ENCODE results near the gene PTPRF. TPM values are rescaled to one million over a fixed set of nuclear protein-coding genes. Genes with fewer than 3 reads are reported as not detected.
A peak's percentile ranks its signal among the peaks of the same experiment; 100 is the strongest.

Gene PTPRF
- total RNA-seq, 4 donors from 2014 or later: 33.8 to 84.2 (median 53.7) TPM

DNA sequence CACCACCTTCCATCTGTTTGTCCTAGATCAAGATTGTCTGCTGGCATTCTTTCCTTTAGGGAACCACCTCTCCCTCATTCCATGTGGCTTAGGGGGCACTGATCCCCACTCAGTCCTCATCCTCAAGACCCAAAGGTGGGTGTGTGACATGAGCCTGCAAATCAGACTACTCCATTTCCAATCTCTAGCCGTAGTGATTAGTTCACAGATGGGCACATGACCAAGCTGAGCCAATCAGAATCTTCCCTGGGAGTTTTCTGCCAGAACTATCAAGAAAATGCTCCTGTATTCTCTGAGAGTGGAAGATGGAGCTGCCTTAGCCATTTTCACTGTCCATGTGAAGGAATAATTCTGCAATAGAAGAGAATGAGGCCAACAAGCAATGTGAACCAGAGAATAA, 19.3 kb upstream of the PTPRF start:
- Histone ChIP-seq H3K4me3 (no peak overlapping the region), H3K9me3 (no peaks in the 10 kb centered on the region), H3K4me1 (no peaks in the 10 kb centered on the region), H3K27me3 (peaks cover 0 to 6% (median 0%) of the 10 kb centered on the region in 4 donors), H3K27ac (replicated peaks in 1 of 4) (no peak overlapping the region), H3K36me3 (no peaks in the 10 kb centered on the region)
- 89% methylated on average over 1 of the region's 1 CpG for WGBS
- intact Hi-C loops (cut with DNase I): no loop called here
- peak; percentile 24 for DNase-seq (ENCODE audit: extremely low spot score)
- TF ChIP-seq EP300 (IDR thresholded peaks at IDR 0.05): no peak
- TF ChIP-seq POLR2AphosphoS5 (IDR thresholded peaks at IDR 0.05): no peak
- TF ChIP-seq POLR2A (IDR thresholded peaks at IDR 0.05; ENCODE audit: low read depth): no peak
- TF ChIP-seq, protein P1, sequence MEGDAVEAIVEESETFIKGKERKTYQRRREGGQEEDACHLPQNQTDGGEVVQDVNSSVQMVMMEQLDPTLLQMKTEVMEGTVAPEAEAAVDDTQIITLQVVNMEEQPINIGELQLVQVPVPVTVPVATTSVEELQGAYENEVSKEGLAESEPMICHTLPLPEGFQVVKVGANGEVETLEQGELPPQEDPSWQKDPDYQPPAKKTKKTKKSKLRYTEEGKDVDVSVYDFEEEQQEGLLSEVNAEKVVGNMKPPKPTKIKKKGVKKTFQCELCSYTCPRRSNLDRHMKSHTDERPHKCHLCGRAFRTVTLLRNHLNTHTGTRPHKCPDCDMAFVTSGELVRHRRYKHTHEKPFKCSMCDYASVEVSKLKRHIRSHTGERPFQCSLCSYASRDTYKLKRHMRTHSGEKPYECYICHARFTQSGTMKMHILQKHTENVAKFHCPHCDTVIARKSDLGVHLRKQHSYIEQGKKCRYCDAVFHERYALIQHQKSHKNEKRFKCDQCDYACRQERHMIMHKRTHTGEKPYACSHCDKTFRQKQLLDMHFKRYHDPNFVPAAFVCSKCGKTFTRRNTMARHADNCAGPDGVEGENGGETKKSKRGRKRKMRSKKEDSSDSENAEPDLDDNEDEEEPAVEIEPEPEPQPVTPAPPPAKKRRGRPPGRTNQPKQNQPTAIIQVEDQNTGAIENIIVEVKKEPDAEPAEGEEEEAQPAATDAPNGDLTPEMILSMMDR (IDR thresholded peaks at IDR 0.05): no peak

GRCh38 chr1:43512133-43512532, 18.6 kb upstream of the PTPRF start:
- H3K4me3 ChIP-seq: no peak overlapping the region
- no peak for TF ChIP-seq POLR2AphosphoS5 (IDR thresholded peaks at IDR 0.05)
- TF ChIP-seq, protein P1 (IDR thresholded peaks at IDR 0.05): no peak
- TF ChIP-seq EP300 (IDR thresholded peaks at IDR 0.05): no peak
- TF ChIP-seq POLR2A (IDR thresholded peaks at IDR 0.05; ENCODE audit: low read depth): no peak
- no peaks in the 10 kb centered on the region for H3K4me1 ChIP-seq
- no peak for DNase-seq (ENCODE audit: extremely low spot score)
- H3K9me3 ChIP-seq: no peaks in the 10 kb centered on the region
- H3K27ac ChIP-seq (replicated peaks in 1 of 4): no peak overlapping the region
- intact Hi-C loops (cut with DNase I): no loop called here
- peaks cover 0 to 4% (median 0%) of the 10 kb centered on the region in 4 donors for H3K27me3 ChIP-seq
- WGBS: 85% methylated on average over 2 of the region's 2 CpGs
- H3K36me3 ChIP-seq: no peaks in the 10 kb centered on the region

DNA sequence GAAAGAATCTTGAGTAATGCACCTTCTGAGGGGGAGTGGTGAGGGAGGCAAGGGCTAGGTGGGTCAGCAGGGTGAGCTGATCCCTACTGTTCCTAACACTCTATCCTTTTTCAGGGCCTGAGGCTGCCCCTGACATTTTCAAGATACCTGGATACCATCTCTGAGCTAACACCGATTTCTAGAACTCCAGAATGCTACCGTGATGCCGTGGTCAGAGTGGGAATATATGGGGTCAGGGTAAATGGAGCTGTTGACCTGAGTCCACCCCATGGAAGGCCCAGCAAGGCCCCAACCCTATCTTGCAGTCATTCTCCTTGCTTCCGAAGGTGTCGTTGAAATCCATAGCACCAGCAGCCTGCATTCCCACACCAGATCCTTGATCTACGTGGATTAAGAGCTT, 18.0 kb upstream of the PTPRF start:
- 94% methylated on average over 6 of the region's 6 CpGs for WGBS
- intact Hi-C loops (cut with DNase I): no loop called here
- H3K27me3 ChIP-seq: peaks cover 0 to 4% (median 0%) of the 10 kb centered on the region in 4 donors
- H3K27ac ChIP-seq (replicated peaks in 1 of 4): no peak overlapping the region
- H3K4me1 ChIP-seq: no peaks in the 10 kb centered on the region
- H3K9me3 ChIP-seq: no peaks in the 10 kb centered on the region
- DNase-seq (ENCODE audit: extremely low spot score): peak; percentile 57
- no peaks in the 10 kb centered on the region for H3K36me3 ChIP-seq
- no peak overlapping the region for H3K4me3 ChIP-seq
- no peak for TF ChIP-seq POLR2AphosphoS5 (IDR thresholded peaks at IDR 0.05)
- no peak for TF ChIP-seq POLR2A (IDR thresholded peaks at IDR 0.05; ENCODE audit: low read depth)
- TF ChIP-seq, protein P1 (IDR thresholded peaks at IDR 0.05): no peak
- no peak for TF ChIP-seq EP300 (IDR thresholded peaks at IDR 0.05)

GRCh38 chr1:43513471-43514173, 17.1 kb upstream of the PTPRF start:
- H3K9me3 ChIP-seq: no peaks in the 10 kb centered on the region
- H3K36me3 ChIP-seq: no peaks in the 10 kb centered on the region
- TF ChIP-seq POLR2A (IDR thresholded peaks at IDR 0.05; ENCODE audit: low read depth): no peak
- TF ChIP-seq, protein P1 (IDR thresholded peaks at IDR 0.05): no peak
- TF ChIP-seq EP300 (IDR thresholded peaks at IDR 0.05): no peak
- TF ChIP-seq POLR2AphosphoS5 (IDR thresholded peaks at IDR 0.05): no peak
- no peak overlapping the region for H3K27ac ChIP-seq (replicated peaks in 1 of 4)
- intact Hi-C loops (cut with DNase I): no loop called here
- H3K4me3 ChIP-seq: no peak overlapping the region
- WGBS: 79% methylated on average over 5 of the region's 5 CpGs
- H3K27me3 ChIP-seq: peaks cover 0 to 1% (median 0%) of the 10 kb centered on the region in 4 donors
- H3K4me1 ChIP-seq: no peaks in the 10 kb centered on the region
- DNase-seq (ENCODE audit: extremely low spot score): no peak
